NCI-H1436 treated with DMSO at 0.1 percent for 48 hours (cell line): ENCODE results near the gene CAMTA2.
A peak's percentile ranks its signal among the peaks of the same experiment; 100 is the strongest.

Experiments used
- DNase-seq: peaks from one replicate; lab custom pipeline; 2025; lab: John Stamatoyannopoulos, UW

Gene CAMTA2

GRCh38 chr17:4946312-4946976, 41.0 kb downstream of the CAMTA2 start:
- DNase-seq = no peak

- DNase-seq = no peak
These were observed 41.6 kb downstream of the CAMTA2 start for GRCh38 chr17:4945944-4946280.

- no peak for DNase-seq
These were observed 42.1 kb downstream of the CAMTA2 start for GRCh38 chr17:4945176-4945943.

- no peak for DNase-seq
These were observed 42.8 kb downstream of the CAMTA2 start for GRCh38 chr17:4944554-4945175.

- no peak for DNase-seq
These were observed 43.3 kb downstream of the CAMTA2 start for GRCh38 chr17:4944163-4944553.

GRCh38 chr17:4942760-4943508, 44.5 kb downstream of the CAMTA2 start:
- no peak for DNase-seq

GRCh38 chr17:4941319-4941610, 46.2 kb downstream of the CAMTA2 start:
- no peak for DNase-seq

GRCh38 chr17:4940555-4941318, 46.7 kb downstream of the CAMTA2 start:
- no peak for DNase-seq

- peak; percentile 97 for DNase-seq
These were observed 47.5 kb downstream of the CAMTA2 start, which contains the start of the genes RNF167 and SLC25A11 for GRCh38 chr17:4939796-4940554. Gene RNF167, plus strand, starts transcription at chr17:4940268. Its CDS starts 642 bp downstream, at chr17:4940910. Gene SLC25A11, minus strand, starts transcription at chr17:4940046. Its CDS starts 136 bp downstream, at chr17:4939910.

GRCh38 chr17:4939546-4939795, 48.0 kb downstream of the CAMTA2 start:
- DNase-seq = no peak

- no peak for DNase-seq
These were observed 48.6 kb downstream of the CAMTA2 start for GRCh38 chr17:4938688-4939545.

GRCh38 chr17:4938069-4938491, 49.4 kb downstream of the CAMTA2 start:
- DNase-seq = no peak

- DNase-seq = no peak
These were observed 49.9 kb downstream of the CAMTA2 start for GRCh38 chr17:4937553-4937952.

- DNase-seq = no peak
These were observed 51.0 kb downstream of the CAMTA2 start for GRCh38 chr17:4936436-4936835.

GRCh38 chr17:4935650-4936049, 51.8 kb downstream of the CAMTA2 start:
- DNase-seq = no peak

GRCh38 chr17:4934173-4934979, 53.1 kb downstream of the CAMTA2 start:
- DNase-seq = no peak

GRCh38 chr17:4933646-4934045, 53.8 kb downstream of the CAMTA2 start:
- no peak for DNase-seq

- no peak for DNase-seq
These were observed 54.7 kb downstream of the CAMTA2 start for GRCh38 chr17:4932756-4933155.

GRCh38 chr17:4931963-4932362, 55.5 kb downstream of the CAMTA2 start, which contains the start of gene GP1BA:
Gene GP1BA, plus strand, starts transcription at chr17:4932277. Its CDS starts 328 bp downstream, at chr17:4932605.
- DNase-seq = no peak
